NT2/D1 (cell line): ENCODE data around the gene RAB15.

Experiments
- SUZ12 ChIP-seq: IDR thresholded peaks from 2 replicates; pipeline ENCODE4 v1.6.1; 2011; ENCODE audit not compliant: insufficient read length, insufficient read depth; ENCODE audit errors: extremely low read depth
- YY1 ChIP-seq: IDR thresholded peaks from 2 replicates; pipeline ENCODE4 v1.6.1; 2011; ENCODE audit not compliant: insufficient read length, insufficient read depth
- ZNF274 ChIP-seq: IDR thresholded peaks from 2 replicates; pipeline ENCODE4 v1.6.1; 2011; ENCODE audit warnings: mild to moderate bottlenecking, low read depth, low read length

DNA sequence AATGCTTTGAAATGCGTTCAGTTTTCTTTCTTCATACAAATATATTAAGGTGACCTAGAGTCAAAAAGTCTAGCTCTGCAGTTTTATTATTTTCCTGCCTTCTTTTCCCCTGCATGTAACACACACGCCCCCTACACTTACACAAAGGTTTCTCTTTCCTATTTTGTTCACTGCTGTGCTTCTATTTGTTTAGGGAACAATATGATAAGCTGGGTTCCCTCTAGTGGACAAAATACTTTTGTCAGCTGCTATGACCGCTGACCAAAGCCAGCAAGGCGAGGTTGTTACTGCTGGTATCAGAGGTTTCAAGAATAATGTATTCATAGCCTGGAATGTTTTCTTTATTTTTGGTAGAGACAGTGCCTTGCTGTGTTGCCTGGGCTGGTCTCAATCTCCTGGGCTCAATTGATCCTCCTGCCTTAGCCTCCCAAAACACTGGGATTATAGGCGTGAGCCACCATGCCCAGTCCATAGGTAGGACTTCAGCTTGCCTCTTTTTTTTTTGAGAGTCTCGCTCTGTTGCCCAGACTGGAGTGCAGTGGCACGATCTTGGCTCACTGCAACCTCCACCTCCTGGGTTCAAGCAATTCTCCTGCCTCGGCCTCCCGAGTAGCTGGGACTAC lies 47.9 kb upstream of the RAB15 start:
- no peak for TF ChIP-seq SUZ12
- TF ChIP-seq YY1: no peak
- no peak for TF ChIP-seq ZNF274
